DOHH2 (cell line): ENCODE results near the gene LRRC71.

Experiments used
- CTCF ChIP-seq: fragments of 200-600 bp; sonication (generic); IDR thresholded peaks from one replicate; pipeline ENCODE4 v1.5.1; 2014; ENCODE audit warnings: antibody characterized with exemption, mild to moderate bottlenecking, low read depth, low read length; ENCODE audit not compliant: poor library complexity, severe bottlenecking
- EZH2phosphoT487 ChIP-seq: fragments of 200-600 bp; sonication (generic); IDR thresholded peaks from 2 replicates; pipeline ENCODE4 v1.6.1; 2017; ENCODE audit warnings: borderline replicate concordance, mild to moderate bottlenecking, antibody characterized with exemption, low read length, moderate library complexity, mixed read lengths

GRCh38 chr1:156876281-156876680 lies 44.2 kb upstream of the LRRC71 start:
- no peak for TF ChIP-seq CTCF
- TF ChIP-seq EZH2phosphoT487, result no peak
